ENCODE data around the gene TNIP1. TPM values are rescaled to one million over a fixed set of nuclear protein-coding genes. Genes with fewer than 3 reads are reported as not detected.

TNIP1 gene
- total RNA-seq, 2 experiments from 2014 or later: 132 to 138 TPM

- peak overlapping the region; percentile 48 for H3K27ac Mint-ChIP-seq
- POLR2A ChIA-PET: interaction anchor here (0.7 to 0.9 kb wide), 2 partner anchors 13 to 18 kb away, joined by 3 to 6 read pairs; no protein-coding TSS in a partner anchor
- DNase-seq (no peak), ATAC-seq (no peak)
- CTCF ChIA-PET: interaction anchor here (0.6 to 2.2 kb wide), 7 partner anchors 14 to 252 kb away, joined by 3 to 13 read pairs (median 4); no protein-coding TSS in a partner anchor
- no peak overlapping the region for H3K4me3 Mint-ChIP-seq
- H3K27me3 Mint-ChIP-seq (ENCODE audit: low read depth): no peaks in the 10 kb centered on the region
- no peaks in the 10 kb centered on the region for H3K9me3 Mint-ChIP-seq (ENCODE audit: insufficient read depth)
- peaks cover 64% of the 10 kb centered on the region for H3K4me1 Mint-ChIP-seq (ENCODE audit: low read depth)
- peaks cover 63% of the 10 kb centered on the region for H3K36me3 Mint-ChIP-seq (ENCODE audit: low read depth)
These were observed 15.2 kb downstream of the TNIP1 start for GRCh38 chr5:151065609-151066008.

- DNase-seq (no peak), ATAC-seq (no peak)
- Mint-ChIP-seq H3K9me3 (ENCODE audit: insufficient read depth) (no peaks in the 10 kb centered on the region), H3K36me3 (ENCODE audit: low read depth) (peaks cover 66% of the 10 kb centered on the region), H3K4me1 (ENCODE audit: low read depth) (peaks cover 64% of the 10 kb centered on the region), H3K27ac (no peak overlapping the region), H3K4me3 (no peak overlapping the region), H3K27me3 (ENCODE audit: low read depth) (no peaks in the 10 kb centered on the region)
- ChIA-PET POLR2A (interaction anchor here (0.7 to 0.9 kb wide), 2 partner anchors 14 to 19 kb away, joined by 3 to 6 read pairs; no protein-coding TSS in a partner anchor), CTCF (interaction anchor here (1.4 to 2.2 kb wide), 5 partner anchors 13 to 100 kb away, joined by 3 to 13 read pairs (median 4); no protein-coding TSS in a partner anchor)
These were observed 15.8 kb downstream of the TNIP1 start for GRCh38 chr5:151064916-151065499.

GRCh38 chr5:151063142-151063989 lies 17.5 kb downstream of the TNIP1 start:
- DNase-seq: no peak
- Mint-ChIP-seq H3K4me1 (ENCODE audit: low read depth) (peaks cover 59% of the 10 kb centered on the region), H3K9me3 (ENCODE audit: insufficient read depth) (no peaks in the 10 kb centered on the region), H3K4me3 (no peak overlapping the region), H3K27me3 (ENCODE audit: low read depth) (no peaks in the 10 kb centered on the region), H3K36me3 (ENCODE audit: low read depth) (peaks cover 69% of the 10 kb centered on the region), H3K27ac (peak overlapping the region; percentile 35)
- ATAC-seq: no peak
- POLR2A ChIA-PET: interaction anchor here (0.6 to 1.0 kb wide), 4 partner anchors 9 to 55 kb away, joined by 3 to 4 read pairs (median 3); no protein-coding TSS in a partner anchor
- CTCF ChIA-PET: interaction anchor here (1.0 to 1.7 kb wide), 4 partner anchors 12 to 101 kb away, joined by 3 to 5 read pairs (median 3); no protein-coding TSS in a partner anchor

- H3K4me1 Mint-ChIP-seq (ENCODE audit: low read depth): peaks cover 51% of the 10 kb centered on the region
- POLR2A ChIA-PET: interaction anchor here (0.8 to 1.0 kb wide), 3 partner anchors 10 to 56 kb away, joined by 3 to 4 read pairs (median 3); no protein-coding TSS in a partner anchor
These were observed 18.3 kb downstream of the TNIP1 start for GRCh38 chr5:151062405-151063141.

GRCh38 chr5:151060742-151061141 lies 20.1 kb downstream of the TNIP1 start:
- ChIA-PET POLR2A (interaction anchor here (0.7 kb wide), 1 partner anchor 20 kb away, joined by 3 read pairs; the partner anchor contains the start of gene TNIP1), CTCF (interaction anchor here (1.3 to 2.1 kb wide), 4 partner anchors 9 to 54 kb away, joined by 3 to 12 read pairs (median 11); no protein-coding TSS in a partner anchor)
- Mint-ChIP-seq H3K27ac (peak overlapping the region; percentile 85), H3K36me3 (ENCODE audit: low read depth) (peaks cover 63% of the 10 kb centered on the region), H3K4me1 (ENCODE audit: low read depth) (peaks cover 34% of the 10 kb centered on the region), H3K9me3 (ENCODE audit: insufficient read depth) (no peaks in the 10 kb centered on the region), H3K4me3 (no peak overlapping the region), H3K27me3 (ENCODE audit: low read depth) (no peaks in the 10 kb centered on the region)
- ATAC-seq (no peak), DNase-seq (no peak)

More at GRCh38 chr5:151062405-151063141, 18.3 kb downstream of the TNIP1 start:
- peaks cover 64% of the 10 kb centered on the region for H3K36me3 Mint-ChIP-seq (ENCODE audit: low read depth)
- CTCF ChIA-PET: interaction anchor here (1.0 to 1.7 kb wide), 3 partner anchors 11 to 102 kb away, joined by 3 to 5 read pairs (median 3); no protein-coding TSS in a partner anchor
- no peak overlapping the region for H3K4me3 Mint-ChIP-seq
- no peak overlapping the region for H3K27ac Mint-ChIP-seq
- no peaks in the 10 kb centered on the region for H3K27me3 Mint-ChIP-seq (ENCODE audit: low read depth)
- no peaks in the 10 kb centered on the region for H3K9me3 Mint-ChIP-seq (ENCODE audit: insufficient read depth)
- DNase-seq (no peak), ATAC-seq (no peak)

- DNase-seq (no peak), ATAC-seq (no peak)
- POLR2A ChIA-PET: no interaction called here
- H3K27ac Mint-ChIP-seq: peak overlapping the region; percentile 85
- peaks cover 77% of the 10 kb centered on the region for H3K36me3 Mint-ChIP-seq (ENCODE audit: low read depth)
- H3K27me3 Mint-ChIP-seq (ENCODE audit: low read depth): no peaks in the 10 kb centered on the region
- H3K9me3 Mint-ChIP-seq (ENCODE audit: insufficient read depth): no peaks in the 10 kb centered on the region
- CTCF ChIA-PET: interaction anchor here (1.3 to 2.4 kb wide), 5 partner anchors 11 to 106 kb away, joined by 4 to 7 read pairs (median 6); partner anchors contain the start of gene TNIP1
- peaks cover 27% of the 10 kb centered on the region for H3K4me1 Mint-ChIP-seq (ENCODE audit: low read depth)
- H3K4me3 Mint-ChIP-seq: peak overlapping the region; percentile 34
These were observed 21.8 kb downstream of the TNIP1 start for GRCh38 chr5:151058891-151059489.

- Mint-ChIP-seq H3K27me3 (ENCODE audit: low read depth) (no peaks in the 10 kb centered on the region), H3K36me3 (ENCODE audit: low read depth) (peaks cover 78% of the 10 kb centered on the region), H3K4me1 (ENCODE audit: low read depth) (peaks cover 24% of the 10 kb centered on the region), H3K27ac (no peak overlapping the region), H3K4me3 (no peak overlapping the region), H3K9me3 (ENCODE audit: insufficient read depth) (no peaks in the 10 kb centered on the region)
- no peak for DNase-seq
- CTCF ChIA-PET: interaction anchor here (1.6 to 2.4 kb wide), 4 partner anchors 10 to 58 kb away, joined by 5 to 7 read pairs (median 6); partner anchors contain the start of gene TNIP1
- POLR2A ChIA-PET: interaction anchor here (1.0 kb wide), 1 partner anchor 23 kb away, joined by 3 read pairs; no protein-coding TSS in a partner anchor
- ATAC-seq: no peak
These were observed 22.5 kb downstream of the TNIP1 start for GRCh38 chr5:151058301-151058700.

GRCh38 chr5:151056379-151057325 lies 24.2 kb downstream of the TNIP1 start:
- ATAC-seq: no peak
- CTCF ChIA-PET: interaction anchor here (0.5 kb wide), 1 partner anchor 108 kb away, joined by 3 read pairs; no protein-coding TSS in a partner anchor
- no peaks in the 10 kb centered on the region for H3K9me3 Mint-ChIP-seq (ENCODE audit: insufficient read depth)
- H3K4me3 Mint-ChIP-seq: no peak overlapping the region
- peaks cover 73% of the 10 kb centered on the region for H3K36me3 Mint-ChIP-seq (ENCODE audit: low read depth)
- POLR2A ChIA-PET: no interaction called here
- no peak for DNase-seq
- peaks cover 33% of the 10 kb centered on the region for H3K4me1 Mint-ChIP-seq (ENCODE audit: low read depth)
- no peak overlapping the region for H3K27ac Mint-ChIP-seq
- no peaks in the 10 kb centered on the region for H3K27me3 Mint-ChIP-seq (ENCODE audit: low read depth)

- Mint-ChIP-seq H3K9me3 (ENCODE audit: insufficient read depth) (no peaks in the 10 kb centered on the region), H3K27ac (peak overlapping the region; percentile 6), H3K4me3 (no peak overlapping the region), H3K27me3 (ENCODE audit: low read depth) (no peaks in the 10 kb centered on the region), H3K36me3 (ENCODE audit: low read depth) (peaks cover 63% of the 10 kb centered on the region), H3K4me1 (ENCODE audit: low read depth) (peaks cover 29% of the 10 kb centered on the region)
- ChIA-PET CTCF (interaction anchor here (0.9 to 1.7 kb wide), 4 partner anchors 44 to 110 kb away, joined by 3 to 5 read pairs (median 4); no protein-coding TSS in a partner anchor), POLR2A (no interaction called here)
- DNase-seq (no peak), ATAC-seq (no peak)
These were observed 25.5 kb downstream of the TNIP1 start for GRCh38 chr5:151055336-151055735.

GRCh38 chr5:151054709-151055108 lies 26.1 kb downstream of the TNIP1 start:
- Mint-ChIP-seq H3K9me3 (ENCODE audit: insufficient read depth) (no peaks in the 10 kb centered on the region), H3K36me3 (ENCODE audit: low read depth) (peaks cover 56% of the 10 kb centered on the region), H3K27me3 (ENCODE audit: low read depth) (no peaks in the 10 kb centered on the region), H3K4me3 (no peak overlapping the region), H3K27ac (no peak overlapping the region), H3K4me1 (ENCODE audit: low read depth) (peaks cover 22% of the 10 kb centered on the region)
- ATAC-seq (no peak), DNase-seq (no peak)
- POLR2A ChIA-PET: no interaction called here
- CTCF ChIA-PET: interaction anchor here (0.9 to 1.7 kb wide), 4 partner anchors 45 to 111 kb away, joined by 3 to 5 read pairs (median 4); no protein-coding TSS in a partner anchor

Measured in activated CD8-positive, alpha-beta T cell treated with anti-CD3 and anti-CD28 coated beads, Interleukin-2, amount 10 ng/mL, durations not matched to agents 7 days and 5 days (primary cell).